Measurements from ENCODE around the gene FAM120A.

The FAM120A gene

DNA sequence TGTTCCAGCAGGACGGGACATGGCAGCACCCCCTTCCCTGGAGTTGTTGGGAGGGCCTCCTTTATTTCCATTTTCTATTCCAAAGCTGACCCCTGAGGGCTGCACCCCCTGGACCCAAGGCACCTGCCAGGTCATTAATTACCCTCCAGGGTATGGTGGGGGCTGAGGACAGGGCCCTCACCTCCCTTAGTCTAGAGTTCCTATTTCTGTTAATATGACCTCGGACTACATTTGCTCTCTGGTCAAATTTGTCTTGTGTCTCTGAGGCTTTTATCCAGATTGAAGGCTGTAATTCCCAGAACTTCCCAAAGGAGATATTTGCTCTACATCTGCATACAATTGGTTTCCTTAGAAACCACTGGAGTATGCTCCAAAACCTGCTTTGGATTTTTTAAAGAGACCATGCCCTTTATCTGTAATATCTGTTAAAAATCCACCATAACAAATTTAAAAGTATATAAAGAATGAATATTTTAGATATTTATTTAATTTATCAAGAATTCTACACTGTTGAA, 141.7 kb downstream of the FAM120A start:
- no peak overlapping the region for H3K4me3 ChIP-seq (ENCODE audit: insufficient read depth in 1 of 2, low read depth in 1 of 2, low read length in 2 of 2)
- no peak overlapping the region for H2BK12ac ChIP-seq (ENCODE audit: low read length in 2 of 2)
- no peak overlapping the region for H3K18ac ChIP-seq (ENCODE audit: low read depth in 1 of 2, low read length in 2 of 2)
- H3K27ac ChIP-seq (ENCODE audit: low read length, poor library complexity, severe bottlenecking) = no peak overlapping the region
- no peak overlapping the region for H3K4me2 ChIP-seq (ENCODE audit: low read length, poor library complexity, severe bottlenecking)
- H4K91ac ChIP-seq (ENCODE audit: low read length) = no peak overlapping the region
- no peak overlapping the region for H3K23ac ChIP-seq (ENCODE audit: low read length in 2 of 2)
- no peak for DNase-seq
- peaks cover 0 to 7% of the 10 kb centered on the region in 2 experiments for H3K36me3 ChIP-seq (ENCODE audit: control insufficient read depth in 1 of 2, insufficient read depth in 2 of 2, low read depth in 1 of 2, low read length in 2 of 2)
- no peak overlapping the region for H2BK15ac ChIP-seq (ENCODE audit: low read depth, poor library complexity, severe bottlenecking)
- no peak overlapping the region for H4K8ac ChIP-seq (ENCODE audit: low read length)
- 91% methylated on average over 2 of the region's 2 CpGs for WGBS
- no peaks in the 10 kb centered on the region for H3K9me3 ChIP-seq (ENCODE audit: control insufficient read depth, low read length)
- no peaks in the 10 kb centered on the region for H3K27me3 ChIP-seq (ENCODE audit: control insufficient read depth in 1 of 2, insufficient read depth in 1 of 2, low read length in 2 of 2)
- peaks cover 25% of the 10 kb centered on the region for H3K4me1 ChIP-seq (ENCODE audit: control insufficient read depth, insufficient read depth, low read depth, low read length)
- H3K79me1 ChIP-seq (replicated peaks; ENCODE audit: low read length, poor library complexity, severe bottlenecking) = peaks cover 56% of the 10 kb centered on the region
- no peak overlapping the region for H3K14ac ChIP-seq (ENCODE audit: low read length in 2 of 2)
- no peak overlapping the region for H2AK5ac ChIP-seq (ENCODE audit: low read length, severe bottlenecking)
- no peak overlapping the region for H2BK120ac ChIP-seq (ENCODE audit: low read depth, low read length)
- H3K4ac ChIP-seq (ENCODE audit: low read depth in 1 of 2, low read length in 2 of 2) = no peak overlapping the region
- no peak overlapping the region for H2AFZ ChIP-seq (ENCODE audit: low read depth, low read length)
- H2BK5ac ChIP-seq (ENCODE audit: low read depth, low read length, poor library complexity, severe bottlenecking) = no peak overlapping the region
- peak overlapping the region; percentile 29 for H3K9ac ChIP-seq (ENCODE audit: low read length)

DNA sequence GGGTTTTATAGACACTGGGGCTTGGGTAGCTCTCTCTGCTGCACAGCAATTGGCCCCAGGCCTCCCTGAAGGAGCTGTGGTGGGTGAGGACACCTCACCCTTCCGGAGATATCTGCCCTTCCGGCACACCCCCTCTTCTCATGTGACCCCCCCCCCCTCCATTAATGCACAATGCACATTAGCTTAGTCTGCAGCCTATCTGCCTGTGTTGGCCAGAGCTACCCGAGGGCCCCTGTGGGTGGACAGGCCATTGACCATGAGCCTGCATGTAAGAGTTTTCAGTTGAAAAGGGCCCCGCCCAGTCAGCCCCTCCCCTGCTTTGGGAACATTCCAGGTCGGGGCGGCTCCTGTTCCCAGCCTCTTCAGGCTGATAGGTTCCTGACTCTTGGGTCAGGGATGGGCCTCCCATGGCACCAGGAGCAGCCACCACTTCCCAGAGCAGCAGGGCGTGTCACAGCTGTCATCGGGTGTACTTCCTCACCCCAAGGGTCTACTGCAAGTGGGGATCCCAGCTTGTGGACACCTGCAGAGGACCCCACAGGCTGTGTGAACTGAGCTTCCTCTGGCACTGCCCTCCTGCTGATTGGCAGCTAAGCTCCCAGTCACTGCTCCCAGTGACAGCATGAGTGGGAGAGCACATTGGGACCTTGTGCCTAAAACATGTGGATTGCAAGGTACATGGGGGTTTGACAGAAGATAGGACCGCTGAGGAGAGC, 142.7 kb downstream of the FAM120A start:
- Histone ChIP-seq H3K14ac (ENCODE audit: low read length in 2 of 2) (no peak overlapping the region), H2AFZ (ENCODE audit: low read depth, low read length) (no peak overlapping the region), H2BK12ac (ENCODE audit: low read length in 2 of 2) (peak overlapping the region in 1 of 2 experiments; percentile 15), H3K18ac (ENCODE audit: low read depth in 1 of 2, low read length in 2 of 2) (no peak overlapping the region), H2BK15ac (ENCODE audit: low read depth, poor library complexity, severe bottlenecking) (no peak overlapping the region), H3K79me1 (replicated peaks; ENCODE audit: low read length, poor library complexity, severe bottlenecking) (peaks cover 59% of the 10 kb centered on the region), H3K27me3 (ENCODE audit: control insufficient read depth in 1 of 2, insufficient read depth in 1 of 2, low read length in 2 of 2) (no peaks in the 10 kb centered on the region), H3K4me3 (ENCODE audit: insufficient read depth in 1 of 2, low read depth in 1 of 2, low read length in 2 of 2) (no peak overlapping the region), H3K4ac (ENCODE audit: low read depth in 1 of 2, low read length in 2 of 2) (no peak overlapping the region), H2AK5ac (ENCODE audit: low read length, severe bottlenecking) (no peak overlapping the region), H4K91ac (ENCODE audit: low read length) (no peak overlapping the region), H3K9ac (ENCODE audit: low read length) (no peak overlapping the region), H3K23ac (ENCODE audit: low read length in 2 of 2) (no peak overlapping the region), H2BK5ac (ENCODE audit: low read depth, low read length, poor library complexity, severe bottlenecking) (no peak overlapping the region), H3K27ac (ENCODE audit: low read length, poor library complexity, severe bottlenecking) (no peak overlapping the region), H3K4me1 (ENCODE audit: control insufficient read depth, insufficient read depth, low read depth, low read length) (peaks cover 23% of the 10 kb centered on the region), H2BK120ac (ENCODE audit: low read depth, low read length) (no peak overlapping the region), H3K9me3 (ENCODE audit: control insufficient read depth, low read length) (no peaks in the 10 kb centered on the region), H3K36me3 (ENCODE audit: control insufficient read depth in 1 of 2, insufficient read depth in 2 of 2, low read depth in 1 of 2, low read length in 2 of 2) (peaks cover 0 to 7% of the 10 kb centered on the region in 2 experiments), H3K4me2 (ENCODE audit: low read length, poor library complexity, severe bottlenecking) (no peak overlapping the region), H4K8ac (ENCODE audit: low read length) (no peak overlapping the region)
- WGBS = 83% methylated on average over 9 of the region's 9 CpGs
- DNase-seq = no peak

DNA sequence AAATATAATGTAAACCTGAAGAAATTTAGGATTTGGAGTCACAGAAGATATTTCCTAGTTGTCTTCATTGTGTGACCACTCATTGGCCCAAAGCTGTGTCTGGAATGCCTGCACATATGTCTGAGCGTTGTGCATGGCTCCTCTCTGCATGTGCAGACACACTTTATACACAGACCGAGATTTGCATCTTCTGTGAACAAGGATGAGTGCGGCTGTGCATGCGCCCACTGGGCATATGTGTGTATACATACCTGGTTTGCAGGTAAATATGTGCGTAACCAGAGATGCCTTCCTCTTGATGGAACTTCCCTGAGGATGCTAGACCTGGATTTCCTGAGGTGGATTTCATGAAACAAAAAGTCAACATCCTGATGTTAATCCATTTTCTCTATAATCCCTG, 144.0 kb downstream of the FAM120A start:
- Histone ChIP-seq H2BK12ac (ENCODE audit: low read length in 2 of 2) (no peak overlapping the region), H3K4me2 (ENCODE audit: low read length, poor library complexity, severe bottlenecking) (no peak overlapping the region), H3K36me3 (ENCODE audit: control insufficient read depth in 1 of 2, insufficient read depth in 2 of 2, low read depth in 1 of 2, low read length in 2 of 2) (peaks cover 0 to 15% of the 10 kb centered on the region in 2 experiments), H3K23ac (ENCODE audit: low read length in 2 of 2) (no peak overlapping the region), H4K91ac (ENCODE audit: low read length) (no peak overlapping the region), H3K4ac (ENCODE audit: low read depth in 1 of 2, low read length in 2 of 2) (no peak overlapping the region), H3K18ac (ENCODE audit: low read depth in 1 of 2, low read length in 2 of 2) (no peak overlapping the region), H2BK5ac (ENCODE audit: low read depth, low read length, poor library complexity, severe bottlenecking) (no peak overlapping the region), H3K4me1 (ENCODE audit: control insufficient read depth, insufficient read depth, low read depth, low read length) (peaks cover 18% of the 10 kb centered on the region), H3K14ac (ENCODE audit: low read length in 2 of 2) (no peak overlapping the region), H2AK5ac (ENCODE audit: low read length, severe bottlenecking) (no peak overlapping the region), H3K9ac (ENCODE audit: low read length) (no peak overlapping the region), H3K27me3 (ENCODE audit: control insufficient read depth in 1 of 2, insufficient read depth in 1 of 2, low read length in 2 of 2) (no peaks in the 10 kb centered on the region), H3K9me3 (ENCODE audit: control insufficient read depth, low read length) (no peaks in the 10 kb centered on the region), H4K8ac (ENCODE audit: low read length) (no peak overlapping the region), H2BK120ac (ENCODE audit: low read depth, low read length) (no peak overlapping the region), H2AFZ (ENCODE audit: low read depth, low read length) (no peak overlapping the region), H3K79me1 (replicated peaks; ENCODE audit: low read length, poor library complexity, severe bottlenecking) (peaks cover 66% of the 10 kb centered on the region), H2BK15ac (ENCODE audit: low read depth, poor library complexity, severe bottlenecking) (no peak overlapping the region), H3K27ac (ENCODE audit: low read length, poor library complexity, severe bottlenecking) (no peak overlapping the region), H3K4me3 (ENCODE audit: insufficient read depth in 1 of 2, low read depth in 1 of 2, low read length in 2 of 2) (no peak overlapping the region)
- WGBS = 98% methylated on average over 5 of the region's 5 CpGs
- DNase-seq = no peak

DNA sequence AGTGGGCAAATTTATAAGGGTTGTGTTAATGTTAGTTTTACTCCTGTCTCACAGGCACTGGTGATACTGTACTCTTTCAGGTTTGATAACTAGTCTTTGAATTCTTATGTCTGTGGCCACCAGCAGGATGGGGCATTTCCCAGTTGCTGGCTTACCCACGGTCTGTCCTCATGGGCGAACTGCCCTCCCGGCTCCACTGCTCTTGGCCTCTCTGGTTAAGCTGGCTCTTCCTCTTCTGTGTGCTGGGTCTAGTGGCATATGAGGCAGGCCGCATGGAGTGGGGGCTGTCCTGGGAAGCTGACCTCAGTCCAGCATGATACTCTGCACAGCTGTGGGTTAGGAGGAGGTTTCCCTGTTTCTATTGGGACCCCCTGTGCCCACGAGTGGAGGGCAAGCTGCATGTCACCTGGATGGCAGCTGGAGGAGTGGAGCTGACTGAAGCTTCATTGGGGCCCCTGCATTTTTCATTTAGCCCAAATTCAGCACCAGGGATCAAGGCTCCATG, 144.4 kb downstream of the FAM120A start:
- no peak overlapping the region for H3K4me3 ChIP-seq (ENCODE audit: insufficient read depth in 1 of 2, low read depth in 1 of 2, low read length in 2 of 2)
- no peaks in the 10 kb centered on the region for H3K9me3 ChIP-seq (ENCODE audit: control insufficient read depth, low read length)
- no peak overlapping the region for H3K4me2 ChIP-seq (ENCODE audit: low read length, poor library complexity, severe bottlenecking)
- no peak overlapping the region for H4K8ac ChIP-seq (ENCODE audit: low read length)
- DNase-seq = no peak
- H3K79me1 ChIP-seq (replicated peaks; ENCODE audit: low read length, poor library complexity, severe bottlenecking) = peaks cover 64% of the 10 kb centered on the region
- H3K27me3 ChIP-seq (ENCODE audit: control insufficient read depth in 1 of 2, insufficient read depth in 1 of 2, low read length in 2 of 2) = no peaks in the 10 kb centered on the region
- 71% methylated on average over 5 of the region's 5 CpGs for WGBS
- H2BK15ac ChIP-seq (ENCODE audit: low read depth, poor library complexity, severe bottlenecking) = no peak overlapping the region
- H3K4me1 ChIP-seq (ENCODE audit: control insufficient read depth, insufficient read depth, low read depth, low read length) = peaks cover 18% of the 10 kb centered on the region
- no peak overlapping the region for H2BK12ac ChIP-seq (ENCODE audit: low read length in 2 of 2)
- H2AFZ ChIP-seq (ENCODE audit: low read depth, low read length) = no peak overlapping the region
- peak overlapping the region; percentile 18 for H4K91ac ChIP-seq (ENCODE audit: low read length)
- H2BK120ac ChIP-seq (ENCODE audit: low read depth, low read length) = no peak overlapping the region
- no peak overlapping the region for H3K9ac ChIP-seq (ENCODE audit: low read length)
- H3K18ac ChIP-seq (ENCODE audit: low read depth in 1 of 2, low read length in 2 of 2) = no peak overlapping the region
- no peak overlapping the region for H3K4ac ChIP-seq (ENCODE audit: low read depth in 1 of 2, low read length in 2 of 2)
- no peak overlapping the region for H3K14ac ChIP-seq (ENCODE audit: low read length in 2 of 2)
- H3K36me3 ChIP-seq (ENCODE audit: control insufficient read depth in 1 of 2, insufficient read depth in 2 of 2, low read depth in 1 of 2, low read length in 2 of 2) = peaks cover 0 to 15% of the 10 kb centered on the region in 2 experiments
- H2AK5ac ChIP-seq (ENCODE audit: low read length, severe bottlenecking) = no peak overlapping the region
- H3K23ac ChIP-seq (ENCODE audit: low read length in 2 of 2) = no peak overlapping the region
- no peak overlapping the region for H2BK5ac ChIP-seq (ENCODE audit: low read depth, low read length, poor library complexity, severe bottlenecking)
- no peak overlapping the region for H3K27ac ChIP-seq (ENCODE audit: low read length, poor library complexity, severe bottlenecking)
